ENCODE measurements around the gene POLR3H.

DNA sequence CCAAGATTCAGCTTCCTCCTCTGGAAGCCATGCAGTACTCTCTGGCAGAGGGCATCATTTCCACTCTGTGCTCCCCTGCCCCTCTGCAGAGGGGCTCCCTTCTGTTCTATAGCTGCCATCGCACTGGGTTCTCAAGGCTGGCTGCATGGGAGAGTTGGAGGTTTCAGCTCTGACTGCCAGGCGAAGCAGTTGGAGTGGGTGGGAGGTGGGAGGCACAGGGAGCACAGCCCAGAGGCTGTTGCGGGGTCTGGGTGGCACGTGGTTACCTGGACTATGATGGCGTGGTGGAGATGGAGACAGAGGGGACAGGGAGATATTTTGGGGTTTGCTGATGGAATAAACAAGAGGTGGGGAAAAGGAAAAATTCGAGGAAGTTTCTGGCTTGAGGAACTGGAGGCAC, 40.6 kb upstream of the POLR3H start:
- TF ChIP-seq EZH2 (IDR thresholded peaks at IDR 0.05; ENCODE audit: insufficient read depth, low read length): no peak
- TF ChIP-seq, protein P1, sequence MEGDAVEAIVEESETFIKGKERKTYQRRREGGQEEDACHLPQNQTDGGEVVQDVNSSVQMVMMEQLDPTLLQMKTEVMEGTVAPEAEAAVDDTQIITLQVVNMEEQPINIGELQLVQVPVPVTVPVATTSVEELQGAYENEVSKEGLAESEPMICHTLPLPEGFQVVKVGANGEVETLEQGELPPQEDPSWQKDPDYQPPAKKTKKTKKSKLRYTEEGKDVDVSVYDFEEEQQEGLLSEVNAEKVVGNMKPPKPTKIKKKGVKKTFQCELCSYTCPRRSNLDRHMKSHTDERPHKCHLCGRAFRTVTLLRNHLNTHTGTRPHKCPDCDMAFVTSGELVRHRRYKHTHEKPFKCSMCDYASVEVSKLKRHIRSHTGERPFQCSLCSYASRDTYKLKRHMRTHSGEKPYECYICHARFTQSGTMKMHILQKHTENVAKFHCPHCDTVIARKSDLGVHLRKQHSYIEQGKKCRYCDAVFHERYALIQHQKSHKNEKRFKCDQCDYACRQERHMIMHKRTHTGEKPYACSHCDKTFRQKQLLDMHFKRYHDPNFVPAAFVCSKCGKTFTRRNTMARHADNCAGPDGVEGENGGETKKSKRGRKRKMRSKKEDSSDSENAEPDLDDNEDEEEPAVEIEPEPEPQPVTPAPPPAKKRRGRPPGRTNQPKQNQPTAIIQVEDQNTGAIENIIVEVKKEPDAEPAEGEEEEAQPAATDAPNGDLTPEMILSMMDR (IDR thresholded peaks at IDR 0.05; ENCODE audit: insufficient read depth, low read depth, low read length): no peak

Measured in astrocyte (in vitro differentiated cells and primary cell).